Activated CD4-positive, alpha-beta T cell treated with anti-CD3 and anti-CD28 coated beads, Interleukin-2, amount 10 ng/mL, durations not matched to agents 7 days and 5 days (primary cell): ENCODE results near the gene PGAM5. TPM values are rescaled to one million over a fixed set of nuclear protein-coding genes. Genes with fewer than 3 reads are reported as not detected.
"Not testable (repeated sequence)": the region's sequence is repeated elsewhere in the genome, so short reads cannot be mapped to it uniquely, and the experiment has no call there.

ENCODE experiments used
- CTCF ChIA-PET: fragments of 350-600 bp; sonication (Branson Sonifier 250); formaldehyde crosslinking; loops from one replicate; lab custom pipeline; 2021; ENCODE audit warnings: antibody characterized with exemption; lab: Charles Lee
- POLR2A ChIA-PET: fragments of 350-600 bp; sonication (Branson Sonifier 250); formaldehyde crosslinking; loops from one replicate; lab custom pipeline; 2021; ENCODE audit warnings: antibody characterized with exemption; lab: Charles Lee
- DNase-seq: peaks from one replicate; pipeline ENCODE4 v3.0.0-alpha.2; 2020
- H3K27ac Mint-ChIP-seq: one replicate; pipeline ENCODE4 v1.8.0; 2021; ENCODE audit warnings: mild to moderate bottlenecking, moderate library complexity, mixed read lengths
- H3K27me3 Mint-ChIP-seq: one replicate; pipeline ENCODE4 v1.8.0; 2021; ENCODE audit warnings: mixed read lengths
- H3K36me3 Mint-ChIP-seq: one replicate; pipeline ENCODE4 v1.8.0; 2021; ENCODE audit warnings: low read depth, mixed read lengths
- H3K4me1 Mint-ChIP-seq: one replicate; pipeline ENCODE4 v1.8.0; 2021; ENCODE audit warnings: mixed read lengths
- H3K4me3 Mint-ChIP-seq: one replicate; pipeline ENCODE4 v1.8.0; 2021; ENCODE audit warnings: mild to moderate bottlenecking, moderate library complexity, mixed read lengths
- H3K9me3 Mint-ChIP-seq: one replicate; pipeline ENCODE4 v1.8.0; 2021; ENCODE audit warnings: mixed read lengths
- total RNA-seq, 2 experiments: library from RNA; stranded (reverse); gene quantifications; one replicate each; pipeline ENCODE4 v1.2.3, GENCODE V29; 2021

Gene PGAM5
- total RNA-seq, 2 experiments from 2014 or later = 46.4 to 48.7 TPM

GRCh38 chr12:132747395-132747794, 36.8 kb downstream of the PGAM5 start:
- Mint-ChIP-seq H3K9me3 (no peaks in the 10 kb centered on the region), H3K4me1 (peaks cover 11% of the 10 kb centered on the region), H3K4me3 (no peak overlapping the region), H3K27me3 (no peaks in the 10 kb centered on the region), H3K36me3 (peaks cover 67% of the 10 kb centered on the region), H3K27ac (no peak overlapping the region)
- POLR2A ChIA-PET = no interaction called here
- CTCF ChIA-PET = interaction anchor here (0.6 kb wide), 1 partner anchor 1878 kb away, joined by 3 read pairs; no protein-coding TSS in a partner anchor
- no peak for DNase-seq

GRCh38 chr12:132747896-132748295, 37.3 kb downstream of the PGAM5 start:
- Mint-ChIP-seq H3K27ac (no peak overlapping the region), H3K36me3 (peaks cover 65% of the 10 kb centered on the region), H3K4me3 (no peak overlapping the region), H3K27me3 (no peaks in the 10 kb centered on the region), H3K4me1 (peaks cover 6% of the 10 kb centered on the region), H3K9me3 (no peaks in the 10 kb centered on the region)
- no peak for DNase-seq
- CTCF ChIA-PET = no interaction called here
- POLR2A ChIA-PET = no interaction called here

DNA sequence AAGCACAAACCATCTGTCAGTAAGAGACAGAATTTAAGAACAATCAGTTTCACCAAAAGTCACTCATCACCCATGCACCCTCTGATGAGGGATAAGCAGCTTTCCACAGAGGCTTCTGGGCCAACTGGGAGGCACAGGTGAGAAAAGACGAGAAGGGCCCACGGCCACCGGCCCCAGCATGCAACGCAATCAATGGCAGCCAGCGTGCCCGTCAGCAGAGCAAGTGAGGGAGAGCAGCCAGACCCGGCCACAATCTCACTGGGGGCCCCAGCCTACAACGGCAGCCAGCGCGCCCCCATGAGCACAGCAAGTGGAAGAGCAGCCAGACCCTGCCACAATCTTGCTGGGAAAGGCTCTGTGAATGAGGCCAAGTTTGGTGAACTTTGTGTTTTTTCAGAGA, 37.7 kb downstream of the PGAM5 start:
- POLR2A ChIA-PET = no interaction called here
- Mint-ChIP-seq H3K36me3 (peaks cover 66% of the 10 kb centered on the region), H3K4me1 (peaks cover 6% of the 10 kb centered on the region), H3K9me3 (no peaks in the 10 kb centered on the region), H3K27me3 (no peaks in the 10 kb centered on the region), H3K4me3 (no peak overlapping the region), H3K27ac (no peak overlapping the region)
- CTCF ChIA-PET = no interaction called here
- DNase-seq = no peak

DNA sequence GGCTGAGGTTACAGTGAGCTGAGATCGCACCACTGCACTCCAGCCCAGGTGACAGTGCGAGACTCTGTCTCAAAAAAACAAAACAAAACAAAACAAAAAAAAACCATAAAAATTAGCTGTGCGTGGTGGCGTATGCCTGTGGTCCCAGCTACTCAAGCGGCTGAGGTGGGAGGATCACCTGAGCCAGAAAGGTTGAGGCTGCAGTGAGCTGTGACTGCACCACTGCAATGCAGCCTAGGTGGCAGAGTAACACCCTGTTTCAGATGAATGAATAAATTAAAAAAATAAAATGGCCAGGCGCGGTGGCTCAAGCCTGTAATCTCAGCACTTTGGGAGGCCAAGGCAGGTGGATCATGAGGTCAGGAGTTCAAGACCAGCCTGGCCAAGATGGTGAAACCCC, 43.0 kb downstream of the PGAM5 start:
- not testable (repeated sequence) for H3K4me1 Mint-ChIP-seq, H3K27ac Mint-ChIP-seq

GRCh38 chr12:132754160-132754932, 43.7 kb downstream of the PGAM5 start:
- Mint-ChIP-seq H3K36me3 (peaks cover 40% of the 10 kb centered on the region), H3K27me3 (no peaks in the 10 kb centered on the region), H3K4me1 (peaks cover 7% of the 10 kb centered on the region), H3K27ac (no peak overlapping the region), H3K4me3 (no peak overlapping the region), H3K9me3 (no peaks in the 10 kb centered on the region)
- CTCF ChIA-PET = interaction anchor here (0.5 to 0.7 kb wide), 2 partner anchors 25 to 74 kb away, joined by 3 read pairs; no protein-coding TSS in a partner anchor
- DNase-seq = no peak
- POLR2A ChIA-PET = no interaction called here

More for the DNA sequence above, 43.0 kb downstream of the PGAM5 start:
- H3K4me3 Mint-ChIP-seq, POLR2A ChIA-PET, DNase-seq, H3K27me3 Mint-ChIP-seq, H3K9me3 Mint-ChIP-seq: not testable (repeated sequence)
- CTCF ChIA-PET = interaction anchor here (0.7 kb wide), 1 partner anchor 73 kb away, joined by 3 read pairs; no protein-coding TSS in a partner anchor
- H3K36me3 Mint-ChIP-seq = peaks cover 41% of the 10 kb centered on the region

GRCh38 chr12:132758825-132759224, 48.2 kb downstream of the PGAM5 start:
- Mint-ChIP-seq H3K4me1 (peaks cover 27% of the 10 kb centered on the region), H3K36me3 (peaks cover 35% of the 10 kb centered on the region)
- POLR2A ChIA-PET = interaction anchor here (0.6 kb wide), 1 partner anchor 124 kb away, joined by 3 read pairs; no protein-coding TSS in a partner anchor
- DNase-seq, H3K9me3 Mint-ChIP-seq, H3K27ac Mint-ChIP-seq, H3K4me3 Mint-ChIP-seq, H3K27me3 Mint-ChIP-seq, CTCF ChIA-PET: not testable (repeated sequence)

DNA sequence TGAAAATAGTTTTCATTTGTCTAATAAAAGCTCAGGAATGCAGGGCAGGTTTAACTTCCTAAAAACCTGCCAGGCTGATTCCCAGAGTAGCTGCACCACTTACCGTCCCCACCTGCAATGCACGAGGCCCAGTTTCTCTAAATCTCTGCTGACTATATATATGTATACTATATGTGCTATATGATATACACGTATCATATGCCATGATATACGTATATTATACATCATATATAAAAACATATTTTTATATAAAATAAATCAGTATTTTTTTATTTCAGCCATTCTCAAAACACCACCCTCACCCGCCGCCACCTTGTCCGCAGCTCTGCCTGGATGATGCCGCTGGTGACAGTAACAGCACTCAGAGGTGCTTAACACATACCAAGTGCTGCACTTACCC, 48.7 kb downstream of the PGAM5 start:
- H3K36me3 Mint-ChIP-seq = peaks cover 32% of the 10 kb centered on the region
- CTCF ChIA-PET = interaction anchor here (0.6 kb wide), 1 partner anchor 9 kb away, joined by 3 read pairs; no protein-coding TSS in a partner anchor
- no peaks in the 10 kb centered on the region for H3K27me3 Mint-ChIP-seq
- peak overlapping the region; percentile 87 for H3K4me3 Mint-ChIP-seq
- no peaks in the 10 kb centered on the region for H3K9me3 Mint-ChIP-seq
- H3K4me1 Mint-ChIP-seq = peaks cover 25% of the 10 kb centered on the region
- POLR2A ChIA-PET = no interaction called here
- no peak for DNase-seq
- H3K27ac Mint-ChIP-seq = no peak overlapping the region

DNA sequence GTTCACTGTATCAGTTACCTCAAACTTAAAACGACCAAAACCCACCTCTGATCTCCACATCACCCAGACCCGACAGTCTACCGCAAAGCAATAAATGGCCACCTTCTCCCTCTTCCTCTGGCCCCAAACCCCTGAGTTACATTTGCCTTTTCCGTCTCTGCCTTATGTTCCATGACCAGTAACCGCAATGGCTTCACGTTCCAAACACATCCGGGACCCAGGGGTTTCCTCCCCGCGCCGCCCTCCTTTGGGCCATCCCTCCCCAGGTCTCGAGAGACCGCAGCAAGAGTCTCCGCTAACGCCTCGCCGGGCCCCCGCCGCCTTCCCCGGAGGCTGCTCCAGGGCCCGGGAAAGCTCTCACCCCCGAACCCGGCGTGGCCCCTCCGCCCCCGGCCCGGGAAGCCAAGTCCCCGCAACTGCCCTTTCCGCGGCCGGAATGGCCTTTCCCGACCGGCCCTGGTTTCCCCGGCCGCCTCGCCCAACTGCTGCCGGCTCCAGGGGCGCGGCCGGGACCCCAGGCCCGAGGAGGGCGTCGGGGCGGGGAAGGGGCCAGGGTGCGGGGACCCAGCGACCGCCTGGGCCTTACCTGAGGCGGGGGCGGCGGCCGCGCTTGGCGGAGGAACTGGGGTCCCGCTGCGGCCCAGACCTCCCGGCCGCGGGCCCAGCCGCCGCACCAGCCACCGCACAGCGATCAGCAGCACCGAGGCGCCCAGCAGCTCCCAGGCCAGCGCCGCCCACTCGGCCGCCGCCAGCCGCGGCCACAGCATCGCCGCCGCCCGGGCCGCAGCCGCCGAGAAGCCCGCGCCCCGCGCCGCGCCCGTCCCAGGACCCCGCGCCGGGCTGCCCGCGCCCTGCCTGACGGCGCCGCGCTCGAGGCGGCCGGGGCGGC, 50.6 kb downstream of the PGAM5 start, which contains the start of gene ANKLE2:
Gene ANKLE2, minus strand, starts transcription at position 801 of the 889 bp plus-strand sequence. Its CDS starts 34 bp downstream, at position 767.
- Mint-ChIP-seq H3K27ac (peak within 1 kb of the TSS; percentile 93), H3K4me1 (peaks cover 36% of the 10 kb centered on the region), H3K27me3 (no peaks in the 10 kb centered on the region), H3K36me3 (peaks cover 26% of the 10 kb centered on the region), H3K9me3 (no peaks in the 10 kb centered on the region), H3K4me3 (peak within 1 kb of the TSS; percentile 87)
- peak; percentile 80 for DNase-seq
- POLR2A ChIA-PET = interaction anchor here (0.7 kb wide), 1 partner anchor 46 kb away, joined by 5 read pairs; no protein-coding TSS in a partner anchor
- CTCF ChIA-PET = interaction anchor here (0.8 kb wide), 1 partner anchor 19 kb away, joined by 3 read pairs; no protein-coding TSS in a partner anchor

DNA sequence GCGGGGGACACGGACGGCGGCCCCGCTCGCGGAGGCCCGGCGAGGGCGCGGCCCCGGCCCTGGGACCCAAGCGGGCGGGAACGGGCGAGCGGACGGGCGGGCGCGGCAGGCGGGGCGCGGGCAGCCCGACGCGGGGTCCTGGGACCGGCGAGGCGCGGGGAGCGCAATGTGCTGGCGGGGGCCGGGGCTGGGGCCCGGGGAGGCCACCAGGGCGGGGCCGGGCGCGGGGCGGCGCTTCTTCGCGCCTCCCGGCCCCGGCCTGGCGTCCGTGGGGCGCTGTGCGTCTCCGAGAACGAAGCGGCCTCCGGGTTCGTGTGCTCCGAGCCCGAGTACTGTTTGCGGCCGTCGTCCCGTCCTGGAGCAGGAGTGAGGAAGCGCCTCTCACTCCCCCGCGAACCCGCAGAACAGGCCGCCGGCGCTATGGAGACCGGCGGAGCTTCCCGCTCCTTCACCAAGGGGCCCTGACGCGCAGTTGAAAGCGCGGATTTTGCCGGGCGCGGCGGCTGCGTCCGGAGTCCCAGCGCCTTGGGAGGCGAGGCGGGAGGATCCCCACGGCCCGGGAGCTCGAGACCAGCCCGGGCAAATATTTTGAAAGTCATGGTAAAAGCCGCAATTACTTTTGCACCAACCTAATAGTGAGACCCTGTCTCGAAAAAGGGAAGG, 51.4 kb downstream of the PGAM5 start:
- Mint-ChIP-seq H3K36me3 (peaks cover 23% of the 10 kb centered on the region), H3K27ac (peak overlapping the region; percentile 89), H3K4me1 (peaks cover 38% of the 10 kb centered on the region), H3K9me3 (no peaks in the 10 kb centered on the region), H3K4me3 (peak overlapping the region; percentile 75), H3K27me3 (no peaks in the 10 kb centered on the region)
- DNase-seq = peak; percentile 85
- POLR2A ChIA-PET = no interaction called here
- CTCF ChIA-PET = no interaction called here

- no peak overlapping the region for H3K27ac Mint-ChIP-seq
- CTCF ChIA-PET = interaction anchor here (1.0 to 1.6 kb wide), 3 partner anchors 9 to 123 kb away, joined by 3 to 5 read pairs (median 3); partner anchors contain the start of gene CHFR
- POLR2A ChIA-PET = no interaction called here
- H3K4me3 Mint-ChIP-seq = no peak overlapping the region
- H3K9me3 Mint-ChIP-seq = no peaks in the 10 kb centered on the region
- H3K4me1 Mint-ChIP-seq = peaks cover 51% of the 10 kb centered on the region
- peaks cover 22% of the 10 kb centered on the region for H3K36me3 Mint-ChIP-seq
- no peak for DNase-seq
- H3K27me3 Mint-ChIP-seq = no peaks in the 10 kb centered on the region
Measured at GRCh38 chr12:132764231-132764630, 53.6 kb downstream of the PGAM5 start.

DNA sequence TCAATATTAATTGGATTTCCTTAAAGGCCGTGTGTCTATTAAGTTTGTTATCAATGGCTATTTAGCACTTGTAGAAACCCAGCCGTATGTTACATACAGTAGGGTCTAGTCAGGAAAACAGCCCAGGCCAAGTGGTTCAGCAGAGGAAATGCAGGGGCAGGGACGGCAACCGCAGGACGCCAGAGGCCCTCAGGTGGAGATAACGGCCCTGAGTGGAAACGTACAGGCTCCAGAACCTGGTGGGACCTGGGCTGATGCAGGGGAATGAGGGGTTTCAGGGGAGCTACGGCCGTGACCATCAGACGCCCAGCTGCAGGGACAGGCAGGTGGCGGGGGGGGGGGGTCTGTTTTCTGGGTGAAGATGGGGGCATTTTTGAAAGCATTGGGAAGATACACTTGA, 54.7 kb downstream of the PGAM5 start:
- peaks cover 24% of the 10 kb centered on the region for H3K36me3 Mint-ChIP-seq
- H3K27ac Mint-ChIP-seq = peak overlapping the region; percentile 69
- peaks cover 54% of the 10 kb centered on the region for H3K4me1 Mint-ChIP-seq
- no peak for DNase-seq
- ChIA-PET CTCF (interaction anchor here (0.6 to 1.0 kb wide), 2 partner anchors 14 to 166 kb away, joined by 3 read pairs; no protein-coding TSS in a partner anchor), POLR2A (no interaction called here)
- H3K9me3 Mint-ChIP-seq = no peaks in the 10 kb centered on the region
- no peak overlapping the region for H3K4me3 Mint-ChIP-seq
- no peaks in the 10 kb centered on the region for H3K27me3 Mint-ChIP-seq
